Esophagus squamous epithelium (tissue), 5 donors: ENCODE data around the gene PTGR1. TPM values are rescaled to one million over a fixed set of nuclear protein-coding genes. Genes with fewer than 3 reads are reported as not detected.

Source experiments
- DNase-seq: peaks from one replicate; lab custom pipeline; 2025; lab: John Stamatoyannopoulos, UW
- H3K27ac ChIP-seq, 4 donors: fragments of 200-600 bp; sonication (generic); one replicate each; pipeline ENCODE4 v1.5.1; 2016 to 2019; ENCODE audit warnings: mild to moderate bottlenecking in 1 of 4
- H3K27me3 ChIP-seq, 4 donors: fragments of 200-600 bp; sonication (generic); 1 replicate in 3 of 4; 2 replicates in 1 of 4; pipeline versions ENCODE4 v1.5.1 to v1.6.0; 2017 to 2021; ENCODE audit warnings: antibody characterized with exemption in 1 of 4
- H3K36me3 ChIP-seq, 3 donors: fragments of 200-600 bp; sonication (generic); one replicate each; pipeline ENCODE4 v1.5.1; 2016 to 2019
- H3K4me1 ChIP-seq, 3 donors: fragments of 200-600 bp; sonication (generic); one replicate each; pipeline ENCODE4 v1.5.1; 2017 to 2019
- H3K4me3 ChIP-seq, 4 donors: fragments of 200-600 bp; sonication (generic); 1 replicate in 3 of 4; 2 replicates in 1 of 4; pipeline ENCODE4 v1.5.1; 2016 to 2019; ENCODE audit warnings: mild to moderate bottlenecking in 2 of 4, moderate library complexity in 1 of 4
- H3K9me3 ChIP-seq, 3 donors: fragments of 200-600 bp; sonication (generic); one replicate each; pipeline ENCODE4 v1.5.1; 2016 to 2019
- CTCF ChIP-seq, 6 experiments: fragments of 450-650 bp in 4 of 6; fragments of 200-600 bp in 2 of 6; sonication (generic) in 2 of 6; IDR thresholded peaks; one replicate each; pipeline ENCODE4 v1.5.1; 2016 to 2019; ENCODE audit warnings: antibody characterized with exemption in 6 of 6, mild to moderate bottlenecking in 4 of 6, moderate library complexity in 4 of 6
- POLR2A ChIP-seq, 4 donors: fragments of 450-650 bp; IDR thresholded peaks; one replicate each; pipeline ENCODE4 v1.6.1; 2017; ENCODE audit warnings: antibody characterized with exemption in 4 of 4, mild to moderate bottlenecking in 4 of 4, moderate library complexity in 3 of 4
- WGBS, 2 donors: methylation state at CpG; one replicate each; pipeline ENCODE4 v1.1.5; 2018; 5-methylcytosine and 5-hydroxymethylcytosine counted together
- intact Hi-C: fragments of 100-400 bp; cut with DNase I; formaldehyde crosslinking; loops from one replicate; pipeline ENCODE4 v1.15.0; 2022
- total RNA-seq, 4 donors: library from RNA; depleted of rRNA; stranded (reverse); fragments of >200 nt; gene quantifications; one replicate each; pipeline ENCODE4 v1.1.0, GENCODE V29; 2016
- donor health status: DM: yes; HTN: yes; CAD: no.

The PTGR1 gene
- total RNA-seq, 4 donors from 2014 or later, result 61.6 to 304 (median 170) TPM

GRCh38 chr9:111613436-111614040 lies 14.1 kb upstream of the PTGR1 start:
- WGBS, 2 donors, result 67 to 72% methylated on average over 4 of the region's 4 CpGs
- Histone ChIP-seq H3K4me3 (no peak overlapping the region), H3K36me3 (no peaks in the 10 kb centered on the region), H3K27ac (no peak overlapping the region), H3K4me1 (peaks cover 10 to 46% (median 14%) of the 10 kb centered on the region in 3 donors), H3K9me3 (no peaks in the 10 kb centered on the region), H3K27me3 (peaks cover 0 to 9% (median 0%) of the 10 kb centered on the region in 4 donors)
- intact Hi-C loops, result no loop called here
- TF ChIP-seq POLR2A (IDR thresholded peaks at IDR 0.05), result no peak
- DNase-seq, result no peak

GRCh38 chr9:111610845-111611244 lies 11.4 kb upstream of the PTGR1 start:
- peaks cover 0 to 9% (median 0%) of the 10 kb centered on the region in 4 donors for H3K27me3 ChIP-seq
- no peak overlapping the region for H3K4me3 ChIP-seq
- WGBS, 2 donors, result 37 to 38% methylated on average over 7 of the region's 7 CpGs
- peak overlapping the region in 3 of 4 donors; percentile 60 to 85 (median 65) for H3K27ac ChIP-seq
- intact Hi-C loops, result no loop called here
- TF ChIP-seq POLR2A (IDR thresholded peaks at IDR 0.05), result no peak
- TF ChIP-seq CTCF (IDR thresholded peaks at IDR 0.05), result no peak
- H3K9me3 ChIP-seq, result no peaks in the 10 kb centered on the region
- peaks cover 6 to 36% (median 14%) of the 10 kb centered on the region in 3 donors for H3K4me1 ChIP-seq
- no peaks in the 10 kb centered on the region for H3K36me3 ChIP-seq
- no peak for DNase-seq

- Histone ChIP-seq H3K36me3 (no peaks in the 10 kb centered on the region), H3K9me3 (no peaks in the 10 kb centered on the region), H3K4me1 (peaks cover 6 to 32% (median 14%) of the 10 kb centered on the region in 3 donors), H3K27me3 (peaks cover 0 to 9% (median 0%) of the 10 kb centered on the region in 4 donors), H3K4me3 (no peak overlapping the region), H3K27ac (peak overlapping the region; percentile 51 to 85 (median 62))
- TF ChIP-seq POLR2A (IDR thresholded peaks at IDR 0.05) (no peak), CTCF (IDR thresholded peaks at IDR 0.05) (no peak)
- no peak for DNase-seq
- intact Hi-C loops, result no loop called here
- WGBS, 2 donors, result 24 to 26% methylated on average over 5 of the region's 5 CpGs
Measured at GRCh38 chr9:111610149-111610548, 10.7 kb upstream of the PTGR1 start.

GRCh38 chr9:111605041-111605559 lies 5.7 kb upstream of the PTGR1 start:
- WGBS, 2 donors, result 87 to 92% methylated on average over 9 of the region's 9 CpGs
- no peak for TF ChIP-seq POLR2A (IDR thresholded peaks at IDR 0.05)
- TF ChIP-seq CTCF (IDR thresholded peaks at IDR 0.05), result no peak
- no peak for DNase-seq

GRCh38 chr9:111604054-111604615 lies 4.7 kb upstream of the PTGR1 start:
- no peaks in the 10 kb centered on the region for H3K27me3 ChIP-seq
- intact Hi-C loops, result no loop called here
- H3K4me1 ChIP-seq, result peaks cover 6 to 28% (median 8%) of the 10 kb centered on the region in 3 donors
- H3K36me3 ChIP-seq, result no peaks in the 10 kb centered on the region
- H3K9me3 ChIP-seq, result no peaks in the 10 kb centered on the region
- 85% methylated on average over 15 to 16 of the region's 16 CpGs for WGBS, 2 donors
- no peak for DNase-seq
- TF ChIP-seq CTCF (IDR thresholded peaks at IDR 0.05) (no peak), POLR2A (IDR thresholded peaks at IDR 0.05) (no peak)
- H3K27ac ChIP-seq, result no peak overlapping the region
- no peak overlapping the region for H3K4me3 ChIP-seq

More at GRCh38 chr9:111605041-111605559, 5.7 kb upstream of the PTGR1 start:
- intact Hi-C loops, result no loop called here
- Histone ChIP-seq H3K36me3 (no peaks in the 10 kb centered on the region), H3K27ac (no peak overlapping the region), H3K27me3 (no peaks in the 10 kb centered on the region), H3K9me3 (no peaks in the 10 kb centered on the region), H3K4me1 (peaks cover 6 to 27% (median 12%) of the 10 kb centered on the region in 3 donors), H3K4me3 (no peak overlapping the region)
